Esophagus mucosa (tissue), 1 donor: ENCODE measurements around the gene PTPRC. TPM values are rescaled to one million over a fixed set of nuclear protein-coding genes. Genes with fewer than 3 reads are reported as not detected.

ENCODE experiments used
- ATAC-seq: fragments of 200-7000 bp; cut with Tn5 transposase; one replicate; pipeline ENCODE4 v1.9.1; 2020
- total RNA-seq: library from RNA; stranded (reverse); gene quantifications from one replicate; pipeline ENCODE4 v1.2.4, GENCODE V29; 2023
- donor health status: DM: yes; HTN: yes; CAD: no.

Gene PTPRC
- total RNA-seq, 1 donor from 2014 or later, result 3.5 TPM

GRCh38 chr1:198620218-198620617 lies 18.6 kb upstream of the PTPRC start:
- ATAC-seq, result no peak

GRCh38 chr1:198620951-198621824 lies 17.7 kb upstream of the PTPRC start:
- peak; percentile 64 for ATAC-seq

- no peak for ATAC-seq
Observed at GRCh38 chr1:198622001-198622400, 16.8 kb upstream of the PTPRC start.

- no peak for ATAC-seq
Observed at GRCh38 chr1:198623752-198624647, 14.8 kb upstream of the PTPRC start.

- no peak for ATAC-seq
Observed at GRCh38 chr1:198624648-198624980, 14.2 kb upstream of the PTPRC start.

- no peak for ATAC-seq
Observed at GRCh38 chr1:198627436-198628066, 11.3 kb upstream of the PTPRC start.

GRCh38 chr1:198628067-198628455 lies 10.8 kb upstream of the PTPRC start:
- ATAC-seq, result no peak

- ATAC-seq, result no peak
Observed at GRCh38 chr1:198629610-198630009, 9.2 kb upstream of the PTPRC start.

GRCh38 chr1:198630863-198631262 lies 8.0 kb upstream of the PTPRC start:
- no peak for ATAC-seq

GRCh38 chr1:198631292-198631691 lies 7.5 kb upstream of the PTPRC start:
- ATAC-seq, result no peak

GRCh38 chr1:198632007-198632406 lies 6.8 kb upstream of the PTPRC start:
- ATAC-seq, result no peak

- ATAC-seq, result no peak
Observed at GRCh38 chr1:198633675-198634121, 5.1 kb upstream of the PTPRC start.

GRCh38 chr1:198635964-198636363 lies 2.9 kb upstream of the PTPRC start:
- no peak for ATAC-seq

GRCh38 chr1:198636391-198636790 lies 2.4 kb upstream of the PTPRC start:
- ATAC-seq, result no peak

- ATAC-seq, result no peak
Observed at GRCh38 chr1:198637157-198637556, 1.7 kb upstream of the PTPRC start.

GRCh38 chr1:198637916-198638437 lies 863 bp upstream of the PTPRC start:
- no peak for ATAC-seq

- no peak for ATAC-seq
Observed at GRCh38 chr1:198638441-198638840, 399 bp upstream of the PTPRC start.

- no peak for ATAC-seq
Observed at GRCh38 chr1:198639671-198640143, 867 bp downstream of the PTPRC start.

- ATAC-seq, result no peak
Observed at GRCh38 chr1:198640174-198640573, 1.3 kb downstream of the PTPRC start.

GRCh38 chr1:198641501-198641900 lies 2.7 kb downstream of the PTPRC start:
- ATAC-seq, result peak; percentile 26

GRCh38 chr1:198641966-198642668 lies 3.3 kb downstream of the PTPRC start:
- no peak for ATAC-seq

- no peak for ATAC-seq
Observed at GRCh38 chr1:198642983-198643382, 4.1 kb downstream of the PTPRC start.
